ENCODE results near the gene ZNF234. TPM values are rescaled to one million over a fixed set of nuclear protein-coding genes. Genes with fewer than 3 reads are reported as not detected.

Gene ZNF234
- total RNA-seq, 2 donors from 2014 or later = 6.0 TPM

- DNase-seq (ENCODE audit: low spot score) = peak; percentile 85
- no peaks in the 10 kb centered on the region for H3K27me3 ChIP-seq
- peak overlapping the region; percentile 70 to 78 for H3K4me3 ChIP-seq
- TF ChIP-seq, protein P1, sequence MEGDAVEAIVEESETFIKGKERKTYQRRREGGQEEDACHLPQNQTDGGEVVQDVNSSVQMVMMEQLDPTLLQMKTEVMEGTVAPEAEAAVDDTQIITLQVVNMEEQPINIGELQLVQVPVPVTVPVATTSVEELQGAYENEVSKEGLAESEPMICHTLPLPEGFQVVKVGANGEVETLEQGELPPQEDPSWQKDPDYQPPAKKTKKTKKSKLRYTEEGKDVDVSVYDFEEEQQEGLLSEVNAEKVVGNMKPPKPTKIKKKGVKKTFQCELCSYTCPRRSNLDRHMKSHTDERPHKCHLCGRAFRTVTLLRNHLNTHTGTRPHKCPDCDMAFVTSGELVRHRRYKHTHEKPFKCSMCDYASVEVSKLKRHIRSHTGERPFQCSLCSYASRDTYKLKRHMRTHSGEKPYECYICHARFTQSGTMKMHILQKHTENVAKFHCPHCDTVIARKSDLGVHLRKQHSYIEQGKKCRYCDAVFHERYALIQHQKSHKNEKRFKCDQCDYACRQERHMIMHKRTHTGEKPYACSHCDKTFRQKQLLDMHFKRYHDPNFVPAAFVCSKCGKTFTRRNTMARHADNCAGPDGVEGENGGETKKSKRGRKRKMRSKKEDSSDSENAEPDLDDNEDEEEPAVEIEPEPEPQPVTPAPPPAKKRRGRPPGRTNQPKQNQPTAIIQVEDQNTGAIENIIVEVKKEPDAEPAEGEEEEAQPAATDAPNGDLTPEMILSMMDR (IDR thresholded peaks at IDR 0.05) = no peak
- peaks cover 0 to 6% of the 10 kb centered on the region in 2 donors for H3K4me1 ChIP-seq
- H3K27ac ChIP-seq = peak overlapping the region; percentile 90 to 92
- H3K36me3 ChIP-seq = no peaks in the 10 kb centered on the region
- H3K9me3 ChIP-seq = no peaks in the 10 kb centered on the region
These were observed 65.9 kb downstream of the ZNF234 start for GRCh38 chr19:44207126-44207803.

Other genes with a start within 250 kb of the ZNF234 start
- gene ZNF45, start 206.3 kb upstream of the ZNF234 start, total RNA-seq = 1 to 10 TPM; 5.8 to 7.2 TPM
- 1 to 10 TPM; 3.0 to 4.1 TPM for gene ZNF221, start 190.3 kb upstream of the ZNF234 start, total RNA-seq
- 1 to 10 TPM; 3.4 to 5.7 TPM for gene ZNF155, start 157.4 kb upstream of the ZNF234 start, total RNA-seq
- gene ZNF230, start 138.6 kb upstream of the ZNF234 start, total RNA-seq = 1 to 10 TPM; 1.6 to 2.1 TPM
- 1 to 10 TPM; 2.4 to 2.9 TPM for gene ZNF222, start 116.2 kb upstream of the ZNF234 start, total RNA-seq
- gene ZNF223, start 89.5 kb upstream of the ZNF234 start, total RNA-seq = 1 to 10 TPM; 4.2 to 5.4 TPM
- 1 to 10 TPM; 1.2 to 1.6 TPM for gene ZNF284, start 69.4 kb upstream of the ZNF234 start, total RNA-seq
- 10 to 100 TPM in 1 of 2 donors, 1 to 10 TPM in 1; 7.8 to 19.0 TPM for gene ZNF224, start 47.2 kb upstream of the ZNF234 start, total RNA-seq
- 1 to 10 TPM; 2.2 to 2.8 TPM for gene ZNF225, start 28.2 kb upstream of the ZNF234 start, total RNA-seq
- gene ZNF226, start 23.5 kb downstream of the ZNF234 start, total RNA-seq = 10 to 100 TPM; 11.5 to 17.1 TPM
- 1 to 10 TPM; 6.6 to 6.9 TPM for gene ZNF227, start 71.0 kb downstream of the ZNF234 start, total RNA-seq
- 1 to 10 TPM; 3.8 to 5.2 TPM for gene ZNF233, start 118.3 kb downstream of the ZNF234 start, total RNA-seq
- 1 to 10 TPM; 3.0 to 4.5 TPM for gene ZNF235, start 163.5 kb downstream of the ZNF234 start, total RNA-seq
- gene ZNF112, start 215.1 kb downstream of the ZNF234 start, total RNA-seq = 1 to 10 TPM; 3.2 to 6.9 TPM